NCI-H146 treated with DMSO at 0.1 percent for 48 hours (cell line): ENCODE measurements around the gene ARHGEF2.
"Not testable (repeated sequence)": the region's sequence is repeated elsewhere in the genome, so short reads cannot be mapped to it uniquely, and the experiment has no call there.

Experiments
- DNase-seq: peaks from one replicate; lab custom pipeline; 2025; ENCODE audit not compliant: unreplicated experiment; lab: John Stamatoyannopoulos, UW

The ARHGEF2 gene

GRCh38 chr1:155993595-155993994, 15.2 kb upstream of the ARHGEF2 start:
- no peak for DNase-seq

DNA sequence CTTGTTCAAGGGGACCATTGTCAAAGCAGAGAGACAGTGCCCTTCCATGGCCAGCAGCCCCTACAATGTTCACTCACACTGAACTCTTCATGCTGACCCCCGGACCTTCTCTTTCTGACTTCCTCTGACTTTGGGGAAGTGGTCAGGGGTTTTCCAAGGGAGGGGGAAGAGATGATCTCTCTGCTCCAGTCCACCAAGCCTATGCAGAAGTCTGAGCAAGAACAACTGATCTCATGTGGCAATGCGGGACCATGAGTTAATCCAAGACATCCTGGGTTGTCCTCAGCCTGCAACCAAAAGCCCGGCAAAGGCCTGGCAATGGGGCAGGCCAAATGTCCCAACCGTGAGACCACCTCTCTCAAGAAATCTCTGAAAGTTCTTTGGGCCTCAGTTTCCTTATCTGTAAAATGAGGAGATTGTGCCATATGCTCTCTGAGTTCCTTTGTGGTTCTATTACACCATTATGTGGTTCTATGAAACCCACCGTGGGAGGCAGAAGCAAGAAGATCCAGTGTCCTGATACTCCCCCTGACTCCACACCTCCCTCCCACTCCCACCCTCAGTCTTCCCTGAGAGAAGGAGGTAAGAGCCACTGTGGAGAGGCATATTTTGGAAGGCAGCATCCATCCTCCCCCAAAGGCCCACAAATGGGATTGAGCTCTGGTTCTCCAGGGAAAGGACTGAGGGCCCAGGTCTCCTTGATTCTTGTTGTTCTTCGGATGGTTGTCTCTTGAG, 11.8 kb upstream of the ARHGEF2 start:
- no peak for DNase-seq

DNA sequence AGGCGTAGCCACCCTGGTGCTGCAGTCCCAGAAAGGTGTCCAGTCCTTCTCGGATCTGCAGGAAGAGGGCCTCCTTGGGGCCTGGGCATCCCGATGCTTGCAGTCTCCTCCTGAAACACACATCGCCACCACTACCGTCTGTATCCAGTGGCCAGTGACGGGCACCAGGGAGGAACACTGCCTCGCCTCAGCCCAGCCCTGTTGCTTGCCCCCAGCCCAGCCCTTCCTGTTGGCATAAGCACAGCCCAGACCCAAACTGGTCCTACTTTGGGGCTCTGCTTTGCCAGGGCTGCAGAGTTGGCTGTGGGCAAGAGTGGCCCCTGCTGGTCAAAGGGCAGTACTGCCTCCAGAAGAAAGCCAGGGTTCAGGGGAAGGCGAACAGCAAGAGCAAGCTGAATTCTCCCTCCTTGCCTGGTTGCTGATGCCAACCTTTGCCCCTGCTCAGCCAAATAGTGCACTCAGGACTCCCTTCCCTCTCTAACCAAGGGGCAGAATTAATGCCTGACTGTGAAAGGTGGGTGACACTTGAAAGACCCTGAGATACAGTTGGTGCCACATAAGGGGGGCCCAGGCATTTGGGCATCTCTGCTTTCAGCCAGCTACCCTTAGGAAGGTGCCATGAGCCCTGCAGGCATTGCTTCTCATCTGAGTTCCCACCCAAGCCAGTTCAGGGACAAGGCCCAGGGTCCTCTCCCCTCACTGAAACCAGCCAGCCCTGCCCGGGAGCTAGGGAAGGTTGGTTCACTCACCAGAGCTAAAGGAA, 11.1 kb upstream of the ARHGEF2 start:
- peak; percentile 48 for DNase-seq

DNA sequence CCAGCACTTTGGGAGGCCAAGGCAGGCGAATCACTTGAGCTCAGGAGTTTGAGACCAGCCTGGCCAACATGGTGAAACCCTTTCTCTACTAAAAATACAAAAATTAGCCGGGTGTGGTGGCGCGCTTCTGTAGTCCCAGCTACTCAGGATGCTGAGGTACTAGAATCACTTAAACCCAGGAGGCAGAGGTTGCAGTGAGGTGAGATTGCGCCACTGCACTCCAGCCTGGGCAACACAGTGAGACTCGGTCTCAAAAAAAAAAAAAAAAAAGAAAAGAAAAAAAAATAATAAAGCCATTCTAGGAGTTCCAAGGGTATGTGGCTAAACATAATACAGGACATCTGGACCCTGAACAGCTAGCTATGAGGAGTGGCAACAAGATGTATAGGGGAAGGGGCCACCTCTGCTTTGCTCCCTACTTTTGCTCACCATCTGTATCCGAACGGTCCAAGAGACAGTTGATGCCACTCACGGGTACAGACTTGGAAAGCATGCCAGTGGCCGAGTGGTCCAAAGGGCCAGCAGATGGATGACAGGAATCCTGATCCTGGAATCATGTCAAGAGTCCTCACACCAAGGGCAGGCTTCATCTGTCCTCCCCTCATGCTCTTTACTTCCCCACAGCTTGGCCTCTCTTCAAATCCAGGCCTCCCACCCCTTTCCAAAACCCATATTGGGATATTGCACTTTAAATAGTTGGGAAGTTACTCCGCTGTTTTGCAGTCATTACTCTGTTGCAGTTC, 6.7 kb upstream of the ARHGEF2 start:
- DNase-seq, result not testable (repeated sequence)

- peak; percentile 84 for DNase-seq
Observed at GRCh38 chr1:155984341-155984740, 6.0 kb upstream of the ARHGEF2 start.

- DNase-seq, result peak; percentile 52
Observed at GRCh38 chr1:155983191-155984024, 5.1 kb upstream of the ARHGEF2 start.

- no peak for DNase-seq
Observed at GRCh38 chr1:155982106-155982505, 3.8 kb upstream of the ARHGEF2 start.

DNA sequence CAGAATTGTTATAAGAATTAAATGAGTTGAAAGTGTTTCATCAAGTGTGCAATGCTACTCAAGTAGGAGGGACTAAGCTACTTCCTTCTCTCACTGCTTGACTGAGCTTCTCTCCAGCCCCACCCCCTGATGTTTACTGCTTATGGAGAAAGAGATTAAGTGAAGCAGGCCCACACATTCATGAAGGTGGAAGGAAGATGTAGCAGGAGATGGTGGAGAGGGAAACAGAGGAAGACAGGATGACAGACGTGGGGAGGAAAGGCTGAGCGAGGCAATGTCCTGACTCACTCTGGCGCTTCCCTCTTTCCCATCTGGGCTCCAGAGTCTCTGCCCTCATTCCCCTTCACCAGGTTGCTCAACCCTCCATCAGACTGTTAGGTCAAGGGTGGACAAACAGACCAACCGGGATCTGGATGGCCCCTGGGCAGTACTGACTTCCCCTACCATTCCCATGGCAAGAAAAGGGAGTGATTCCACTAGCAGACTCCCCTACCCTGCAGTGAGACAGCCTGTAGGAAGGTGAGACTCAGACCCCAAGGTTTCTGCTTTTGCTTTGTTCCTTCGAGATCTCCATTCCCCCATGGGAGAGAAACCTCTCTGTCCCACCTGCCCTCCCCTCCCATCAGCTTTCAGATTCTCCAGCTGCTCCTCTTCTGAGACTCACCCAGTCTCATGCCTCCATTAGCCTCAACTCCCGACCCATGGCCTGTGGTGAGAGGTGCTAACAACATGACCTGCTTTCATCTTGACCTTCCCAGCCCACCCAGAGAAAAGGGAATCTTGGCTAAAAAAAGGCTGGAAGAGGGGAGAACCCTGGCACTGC, 3.1 kb upstream of the ARHGEF2 start:
- DNase-seq, result no peak

- DNase-seq, result no peak
Observed at GRCh38 chr1:155979597-155980343, 1.4 kb upstream of the ARHGEF2 start.

DNA sequence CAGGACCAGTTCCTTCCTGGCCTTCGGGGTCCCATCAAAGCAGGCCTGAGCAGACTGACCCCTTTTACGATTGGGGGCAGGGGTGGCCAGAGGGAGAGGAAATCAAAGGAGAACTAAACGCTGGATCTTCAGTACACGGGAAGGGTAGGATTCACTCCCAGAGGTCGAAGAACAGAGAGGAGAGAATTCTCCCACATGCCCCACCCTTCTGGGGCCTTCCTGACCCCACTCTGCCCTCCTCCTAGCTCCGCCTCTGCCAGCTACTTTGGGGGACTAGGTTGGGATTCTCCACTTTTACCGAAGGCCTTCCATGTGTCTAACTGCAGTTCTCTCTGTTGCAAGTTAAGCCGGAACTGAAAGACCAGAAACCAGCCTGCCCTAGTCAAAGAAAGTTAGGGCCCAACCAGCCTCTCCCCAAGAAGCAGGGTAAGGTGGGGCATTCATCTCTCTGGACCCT, 654 bp upstream of the ARHGEF2 start:
- no peak for DNase-seq

- DNase-seq, result no peak
Observed at GRCh38 chr1:155977690-155978324, 540 bp downstream of the ARHGEF2 start.

DNA sequence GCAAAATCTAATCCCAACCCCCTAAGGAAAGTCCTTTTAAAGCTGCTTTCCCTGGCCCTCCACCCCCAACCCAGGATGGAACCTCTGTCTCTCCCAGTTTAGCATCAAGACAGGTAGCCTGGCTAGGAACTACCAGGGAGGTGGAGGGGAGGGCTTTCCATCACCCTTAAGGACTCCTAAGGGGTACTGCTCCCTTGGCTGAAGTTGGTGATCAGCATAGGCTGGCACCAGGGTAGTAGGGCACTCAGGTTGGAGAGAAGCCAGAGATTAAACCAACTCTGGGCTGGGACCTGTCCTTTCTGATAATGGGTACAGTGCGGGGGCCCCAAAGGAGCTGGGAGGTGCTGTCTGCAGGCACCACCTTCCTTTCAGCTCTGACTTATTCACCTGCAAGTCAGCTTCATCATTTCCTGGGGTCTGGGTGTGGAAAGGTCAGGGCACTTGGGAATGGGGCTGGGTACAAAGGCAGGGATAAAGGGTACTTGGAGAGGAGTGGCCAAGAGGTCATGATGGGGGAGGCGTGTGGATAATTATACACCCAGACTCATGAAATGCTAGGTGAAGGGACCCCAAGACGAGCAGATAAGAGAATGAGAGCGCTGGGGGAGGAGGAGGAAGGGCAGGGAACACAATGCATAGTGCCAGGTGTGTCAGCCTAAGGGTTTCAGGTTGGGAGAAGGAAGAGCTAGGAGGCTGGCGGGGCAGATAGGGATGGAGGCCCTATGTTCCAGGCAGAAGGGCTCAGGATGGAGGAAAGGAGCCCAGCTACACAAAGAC, 1.2 kb downstream of the ARHGEF2 start:
- DNase-seq, result no peak

- no peak for DNase-seq
Observed at GRCh38 chr1:155976062-155976912, 2.1 kb downstream of the ARHGEF2 start.

DNA sequence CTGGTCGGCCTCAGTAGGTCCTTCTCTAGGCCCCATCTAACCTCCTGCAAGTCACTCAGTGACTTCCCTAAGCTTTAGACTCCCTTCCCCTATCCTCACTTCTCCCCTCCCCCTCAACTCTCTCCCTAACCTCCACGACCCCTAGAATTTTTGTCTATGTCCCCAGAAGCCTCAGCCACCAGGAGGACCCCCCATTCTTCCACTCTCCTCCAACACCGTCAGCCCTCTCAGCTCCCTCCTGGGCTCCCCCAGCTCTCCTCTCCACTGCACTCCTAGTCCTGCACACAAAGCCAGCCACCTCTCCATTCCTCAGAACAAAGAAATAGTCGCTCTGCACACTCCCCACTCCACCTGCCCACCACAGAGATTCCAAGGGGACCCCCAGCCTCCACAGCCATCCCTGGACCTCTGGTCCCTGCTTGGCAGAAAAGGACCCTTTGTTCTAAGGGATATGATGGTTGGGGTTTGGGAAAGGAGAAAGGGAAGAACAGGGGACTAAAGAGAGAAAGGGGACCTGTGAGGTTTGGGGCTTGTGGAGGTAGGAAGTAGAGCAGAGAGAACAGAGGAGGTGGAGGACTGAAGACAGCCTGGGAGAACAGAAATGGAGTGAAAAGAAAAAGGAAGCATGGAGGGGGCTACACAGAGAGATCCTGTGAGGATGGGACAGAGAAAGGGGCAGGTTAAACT, 2.8 kb downstream of the ARHGEF2 start:
- no peak for DNase-seq

DNA sequence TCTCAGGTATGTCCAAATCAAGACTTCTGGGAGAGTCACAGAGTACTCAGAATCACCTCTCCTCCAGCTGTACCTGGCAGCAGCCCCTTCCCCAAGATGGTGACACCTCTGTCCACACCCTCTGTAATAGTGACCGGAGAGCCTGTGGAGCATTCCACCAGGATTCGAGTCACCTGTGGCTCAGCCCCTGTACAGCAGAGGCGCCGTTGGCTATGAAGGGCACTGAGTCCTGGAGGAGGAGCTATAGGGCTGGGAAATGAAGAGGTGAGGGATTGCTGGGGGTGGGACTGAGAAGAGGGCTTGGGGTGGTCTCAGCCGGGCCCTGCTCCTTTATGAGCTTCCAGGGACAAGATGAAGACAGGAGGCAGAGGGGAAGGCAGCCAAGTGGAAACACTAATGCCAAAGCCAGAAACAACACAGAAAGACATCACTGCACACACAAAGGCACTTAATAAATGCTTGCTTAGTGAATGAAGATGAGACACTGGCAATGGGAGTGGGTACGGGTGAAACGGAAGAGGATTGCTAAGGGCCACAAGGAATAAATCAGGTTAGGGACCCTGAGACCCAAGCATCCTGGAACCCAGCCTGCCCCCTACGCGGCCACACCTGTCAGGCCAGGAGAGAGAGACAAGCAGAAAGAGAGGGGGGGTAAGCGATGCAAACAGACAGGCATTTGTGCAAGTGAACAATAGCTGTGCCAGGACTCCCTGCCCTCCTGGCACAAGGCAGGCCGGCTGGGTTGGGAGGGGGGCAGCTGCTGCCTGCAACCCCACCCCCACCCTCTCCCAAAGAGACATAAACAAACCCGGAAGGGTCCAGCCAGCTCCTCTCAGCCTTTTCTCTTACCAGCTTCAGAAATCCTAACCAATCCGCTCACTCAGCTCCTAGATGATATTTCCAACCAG, 3.9 kb downstream of the ARHGEF2 start:
- DNase-seq, result no peak

GRCh38 chr1:155973723-155974122, 4.6 kb downstream of the ARHGEF2 start:
- no peak for DNase-seq
